Endothelial cell of umbilical vein (primary cell): ENCODE data around the gene IFNA7. TPM values are rescaled to one million over a fixed set of nuclear protein-coding genes. Genes with fewer than 3 reads are reported as not detected.

ENCODE experiments used
- BruUV-seq: library from RNA; stranded (reverse); fragments of 400-500 nt; replicated peaks from 2 replicates; lab custom pipeline; 2021; lab: Mats Ljungman, UMichigan
- CTCF ChIA-PET: fragments of 300-600, 350-600 bp; sonication (Branson Sonifier 250); formaldehyde crosslinking; loops from one replicate; lab custom pipeline; 2021; ENCODE audit warnings: antibody characterized with exemption, inconsistent platforms; lab: Charles Lee
- POLR2A ChIA-PET: fragments of 300-600, 350-600 bp; sonication (Branson Sonifier 250); formaldehyde crosslinking; loops from one replicate; lab custom pipeline; 2021; ENCODE audit warnings: antibody characterized with exemption, inconsistent platforms; lab: Charles Lee
- DNase-seq: peaks from one replicate; pipeline ENCODE4 v3.0.0-alpha.2; 2011; ENCODE audit warnings: low read depth, low spot score
- FAIRE-seq: peaks from 2 replicates; lab custom pipeline; 2011; peaks lifted over from hg19 to GRCh38; lab: Jason Lieb, UNC
- H2AFZ ChIP-seq: 2 replicates; pipeline ENCODE4 v1.6.0; 2012; ENCODE audit warnings: low read depth, low read length, control low read depth, inconsistent platforms
- H3K27ac ChIP-seq: 2 replicates; pipeline ENCODE4 v1.5.1; 2011; ENCODE audit warnings: low read depth, mild to moderate bottlenecking, control low read depth, low read length, moderate library complexity; ENCODE audit not compliant: insufficient read depth
- H3K27me3 ChIP-seq, 2 experiments: 2 replicates each; pipeline versions ENCODE4 v1.6.0 to v1.6.1; 2011; ENCODE audit warnings: low read length in 2 of 2, mixed read lengths in 1 of 2; ENCODE audit not compliant: control insufficient read depth in 2 of 2, insufficient read depth in 2 of 2
- H3K36me3 ChIP-seq, 2 experiments: 2 replicates in 1 of 2; 3 replicates in 1 of 2; pipeline ENCODE4 v1.5.1; 2011; ENCODE audit warnings: low read length in 2 of 2, mild to moderate bottlenecking in 1 of 2, moderate library complexity in 1 of 2; ENCODE audit not compliant: control insufficient read depth in 2 of 2, insufficient read depth in 2 of 2; ENCODE audit errors: extremely low read depth in 1 of 2
- H3K4me1 ChIP-seq: 3 replicates; pipeline ENCODE4 v1.5.1; 2011; ENCODE audit warnings: mild to moderate bottlenecking, low read length; ENCODE audit not compliant: control insufficient read depth, insufficient read depth; ENCODE audit errors: extremely low read depth
- H3K4me2 ChIP-seq: 2 replicates; pipeline ENCODE4 v1.6.1; 2011; ENCODE audit warnings: low read length, control low read depth, mixed read lengths; ENCODE audit not compliant: insufficient read depth
- H3K4me3 ChIP-seq, 3 experiments: fragments of 200-600 bp in 1 of 3; sonication (generic), shearing (Covaris generic) in 1 of 3; replicated peaks in 1 of 3; 2 replicates each; pipeline ENCODE4 v1.5.1; 2011 to 2016; ENCODE audit warnings: control low read depth in 3 of 3, low read length in 3 of 3, mild to moderate bottlenecking in 2 of 3, inconsistent platforms in 1 of 3, low read depth in 1 of 3, moderate library complexity in 1 of 3; ENCODE audit not compliant: insufficient read depth in 1 of 3
- H3K79me2 ChIP-seq: 2 replicates; pipeline ENCODE4 v1.6.0; 2012; ENCODE audit warnings: low read length, inconsistent platforms; ENCODE audit not compliant: control insufficient read depth, insufficient read depth
- H3K9ac ChIP-seq: replicated peaks from 2 replicates; pipeline ENCODE3; 2011; ENCODE audit warnings: low read length, control low read depth; ENCODE audit not compliant: insufficient read depth; ENCODE audit errors: extremely low read depth
- H3K9me1 ChIP-seq: replicated peaks from 3 replicates; pipeline ENCODE4 v1.6.0; 2011; ENCODE audit warnings: mild to moderate bottlenecking, low read length; ENCODE audit not compliant: control insufficient read depth, insufficient read depth; ENCODE audit errors: extremely low read depth
- H3K9me3 ChIP-seq: replicated peaks from 2 replicates; pipeline ENCODE4 v1.5.1; 2012; ENCODE audit warnings: low read length, inconsistent platforms; ENCODE audit not compliant: control insufficient read depth, insufficient read depth
- H4K20me1 ChIP-seq: replicated peaks from 2 replicates; pipeline ENCODE3; 2011; ENCODE audit warnings: mild to moderate bottlenecking, low read length; ENCODE audit not compliant: control insufficient read depth, insufficient read depth; ENCODE audit errors: extremely low read depth
- CTCF ChIP-seq, 2 donors: IDR thresholded peaks; 1 replicate in 1 of 2; 2 replicates in 1 of 2; pipeline ENCODE4 v1.5.1; 2011; ENCODE audit warnings: low read length in 2 of 2, mild to moderate bottlenecking in 2 of 2, moderate library complexity in 2 of 2, control low read depth in 1 of 2, inconsistent platforms in 1 of 2, low read depth in 1 of 2; ENCODE audit not compliant: insufficient read depth in 1 of 2; ENCODE audit errors: extremely low read depth in 1 of 2
- GATA2 ChIP-seq: IDR thresholded peaks from 2 replicates; pipeline ENCODE4 v1.7.0; 2011; ENCODE audit warnings: low read depth, mild to moderate bottlenecking, moderate library complexity, mixed read lengths, low read length; ENCODE audit not compliant: insufficient read length, insufficient read depth
- POLR2AphosphoS5 ChIP-seq: IDR thresholded peaks from 2 replicates; pipeline ENCODE4 v1.6.1; 2012; ENCODE audit warnings: low read depth, mild to moderate bottlenecking, control low read depth, low read length, moderate library complexity; ENCODE audit not compliant: insufficient read depth
- dilution Hi-C: fragments of 300-500 bp; cut with MboI; formaldehyde crosslinking; loops from one replicate; pipeline ENCODE4 v1.15.0; 2019; ENCODE audit warnings: low sequenced_read_pairs; ENCODE audit not compliant: extremely low pct_ligation_motif_present
- intact Hi-C: fragments of 100-400 bp; cut with micrococcal nuclease; formaldehyde crosslinking; loops from one replicate; pipeline ENCODE4 v1.10.0; 2022
- polyA plus RNA-seq, 4 experiments: library from polyadenylated mRNA; depleted of rRNA in 3 of 4; stranded (reverse) in 3 of 4; unstranded in 1 of 4; fragments of >200 nt; gene quantifications; 2 replicates each; pipeline versions ENCODE4 v1.2.1 to v1.2.3, GENCODE V29; 2011 to 2012; ENCODE audit warnings: missing spikeins in 1 of 4
- total RNA-seq: library from RNA; stranded (reverse); gene quantifications from 2 replicates; pipeline ENCODE4 v1.2.3, GENCODE V29; 2021

IFNA7 gene
- total and polyA plus RNA-seq, 2 donors (not counting 3 experiments of a cell fraction or from before 2014, with no cell fraction given), result not detected

GRCh38 chr9:21154018-21154608, 47.9 kb downstream of the IFNA7 start:
- POLR2A ChIA-PET, result no interaction called here
- dilution Hi-C loops (no loop called here), intact Hi-C loops (no loop called here)
- peak; percentile 65 for FAIRE-seq
- Histone ChIP-seq H4K20me1 (no peaks in the 10 kb centered on the region), H3K4me3 (no peak overlapping the region), H3K27me3 (no peaks in the 10 kb centered on the region), H3K27ac (no peak overlapping the region), H3K36me3 (no peaks in the 10 kb centered on the region), H3K4me2 (no peak overlapping the region), H2AFZ (peak overlapping the region; percentile 53), H3K9me3 (no peaks in the 10 kb centered on the region), H3K4me1 (peaks cover 8% of the 10 kb centered on the region), H3K79me2 (no peaks in the 10 kb centered on the region), H3K9me1 (no peaks in the 10 kb centered on the region), H3K9ac (no peak overlapping the region)
- peak; percentile 58 for DNase-seq
- no peak for TF ChIP-seq GATA2
- no peak for TF ChIP-seq POLR2AphosphoS5
- TF ChIP-seq CTCF (IDR thresholded peaks at IDR 0.05; ENCODE audit: extremely low read depth in 1 of 2, insufficient read depth in 1 of 2, low read depth in 1 of 2, low read length in 2 of 2), result peak in 1 of 2 donors; percentile 10
- BruUV-seq, result no TSS peak
- CTCF ChIA-PET, result interaction anchor here (0.8 to 1.6 kb wide), 8 partner anchors 29 to 312 kb away, joined by 3 to 10 read pairs (median 6); no protein-coding TSS in a partner anchor
